HG02970 (cell line): Measurements from ENCODE around the gene SIRT4.
"Not testable (repeated sequence)": the region's sequence is repeated elsewhere in the genome, so short reads cannot be mapped to it uniquely, and the experiment has no call there.

Experiments used
- ATAC-seq: cut with Tn5 transposase; IDR thresholded peaks from one replicate; pipeline ENCODE4 v1.9.1; 2021; ENCODE audit warnings: mild to moderate bottlenecking, moderate library complexity, moderate number of reproducible peaks; ENCODE audit not compliant: unreplicated experiment, low FRiP score

SIRT4 gene

DNA sequence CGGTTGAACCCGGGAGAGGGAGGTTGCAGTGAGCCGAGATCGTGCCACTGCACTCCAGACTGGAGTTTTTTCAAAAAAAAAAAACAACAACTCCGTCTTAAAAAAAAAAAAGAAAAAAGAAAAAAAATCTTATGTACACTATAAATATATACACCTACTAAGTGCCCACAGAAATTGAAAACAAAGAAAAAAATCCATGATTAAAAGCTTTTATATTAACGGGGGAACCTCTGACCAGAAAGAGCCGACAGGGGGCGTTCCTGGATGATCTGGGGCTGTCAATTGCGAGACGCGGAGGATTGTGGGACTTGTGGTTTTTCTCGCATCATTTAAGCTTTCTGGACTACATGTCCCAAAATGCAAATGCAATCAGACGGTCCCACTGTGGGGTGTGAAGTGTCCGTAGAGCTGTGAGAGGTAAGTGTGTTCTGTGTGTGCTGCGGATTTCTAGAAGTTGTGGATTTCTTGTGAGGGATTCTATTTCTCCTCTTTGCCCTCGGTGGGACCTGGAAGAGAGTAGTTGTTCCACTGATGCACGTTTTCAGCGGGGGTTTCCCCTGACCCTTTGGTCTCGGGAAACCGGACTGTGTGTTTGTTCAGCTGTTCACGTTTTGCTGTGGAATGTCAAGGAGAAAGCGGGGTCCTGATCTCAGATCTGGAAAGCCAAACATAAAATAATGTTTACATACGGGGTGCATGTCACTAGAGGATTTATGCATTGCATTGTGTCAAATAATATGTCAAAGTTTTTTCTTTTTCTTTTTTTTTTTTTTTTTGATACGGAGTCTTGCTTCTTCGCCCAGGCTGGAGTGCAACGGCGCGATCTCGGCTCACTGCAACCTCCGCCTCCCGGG lies at the start of gene SIRT4:
TSS of gene SIRT4 (plus strand) at position 360 of the 854 bp plus-strand sequence. CDS start 1,241 bp downstream, outside the sequence.
- ATAC-seq: peak; percentile 91

- not testable (repeated sequence) for ATAC-seq
These were observed 48.8 kb upstream of the SIRT4 start for GRCh38 chr12:120253313-120253712.

- ATAC-seq: no peak
These were observed 47.3 kb upstream of the SIRT4 start for GRCh38 chr12:120254809-120255208.

GRCh38 chr12:120257041-120257821 lies 44.9 kb upstream of the SIRT4 start:
- no peak for ATAC-seq

DNA sequence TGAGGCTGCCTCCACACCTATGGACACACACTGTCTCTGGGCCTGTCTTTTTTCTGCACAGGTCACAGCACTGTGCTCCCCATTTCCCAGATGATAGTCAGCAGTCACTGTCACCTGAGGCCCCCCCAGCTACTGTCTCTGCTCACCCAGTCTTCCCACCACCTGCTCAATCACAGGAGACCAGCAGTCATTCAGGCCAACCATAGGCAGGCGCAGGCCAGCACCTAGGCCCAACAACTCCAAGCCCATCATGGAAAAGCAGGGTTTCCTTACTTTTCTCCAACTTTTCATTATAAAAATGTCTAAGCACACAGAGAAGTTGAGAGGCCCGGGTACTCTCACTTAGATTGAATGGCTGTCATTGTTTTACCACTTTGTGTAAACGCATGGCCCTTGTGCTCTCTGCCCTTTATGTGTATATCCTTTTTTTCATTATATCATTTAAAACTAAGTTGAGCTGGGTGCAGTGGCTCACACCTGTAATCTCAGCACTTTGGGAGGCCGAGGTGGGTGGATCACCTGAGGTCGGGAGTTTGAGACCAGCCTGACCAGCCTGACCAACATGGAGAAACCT lies 43.7 kb upstream of the SIRT4 start:
- no peak for ATAC-seq

- no peak for ATAC-seq
These were observed 42.5 kb upstream of the SIRT4 start for GRCh38 chr12:120259418-120260202.

DNA sequence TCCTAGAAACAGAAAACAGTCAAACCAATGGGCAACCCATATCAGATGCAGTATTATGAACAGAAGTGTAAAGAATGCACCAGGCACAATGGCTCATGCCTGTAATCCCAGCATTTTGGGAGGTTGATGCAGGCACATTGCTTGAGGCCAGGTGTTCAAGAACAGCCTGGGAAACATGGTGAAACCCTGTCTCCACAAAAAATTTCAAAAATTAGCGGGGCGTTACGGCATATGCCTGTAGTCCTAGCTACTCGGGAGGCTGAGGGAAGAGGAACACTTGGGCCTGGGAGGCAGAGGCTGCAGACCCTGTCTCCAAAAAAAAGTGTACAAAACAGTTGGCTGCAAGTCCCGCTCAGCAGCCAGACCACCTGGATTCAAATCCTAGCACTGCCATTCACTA lies 41.5 kb upstream of the SIRT4 start:
- no peak for ATAC-seq

DNA sequence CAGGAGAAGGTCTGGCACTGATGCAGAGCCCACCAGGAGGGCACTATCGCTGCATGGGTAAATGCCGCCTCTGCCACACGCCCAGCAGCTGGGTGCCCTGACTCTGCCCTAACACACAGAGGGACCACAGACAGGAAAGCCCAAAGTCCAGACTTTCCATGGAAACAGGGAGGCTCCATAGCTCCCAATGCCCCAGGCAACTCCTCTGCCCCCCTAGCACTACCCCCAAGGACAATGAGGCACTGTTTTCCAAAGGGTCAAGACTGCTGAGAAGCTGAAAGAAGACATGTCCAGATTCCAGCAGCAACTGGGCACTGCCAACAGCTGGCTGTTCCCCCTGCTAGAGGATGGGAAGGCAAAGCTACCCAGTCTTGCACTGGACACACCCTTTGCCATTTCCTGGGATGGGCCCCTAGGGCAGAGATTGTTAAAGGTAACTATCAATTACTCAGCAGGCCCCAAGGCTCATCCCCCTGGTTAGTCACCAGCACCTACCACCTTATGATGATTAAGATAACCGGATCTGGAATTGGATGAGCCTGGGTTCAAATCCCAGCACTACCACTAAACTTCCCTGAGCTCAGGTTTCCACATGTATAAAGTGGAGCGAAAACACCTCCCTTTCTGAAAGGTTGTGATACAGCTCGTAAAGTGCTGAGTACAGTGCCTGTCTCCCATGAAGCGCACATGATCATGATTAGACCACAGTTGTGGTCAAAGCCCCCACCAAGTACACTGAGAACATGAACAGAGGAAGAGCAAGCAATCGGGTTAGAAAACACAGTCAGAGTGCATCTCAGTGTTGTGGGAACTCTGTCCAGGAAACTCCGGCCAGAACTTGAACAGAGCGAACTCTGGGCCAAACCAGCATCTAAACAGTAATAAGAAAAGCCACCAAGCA lies 39.9 kb upstream of the SIRT4 start:
- ATAC-seq: no peak

- ATAC-seq: no peak
These were observed 39.0 kb upstream of the SIRT4 start for GRCh38 chr12:120262852-120263747.

- ATAC-seq: no peak
These were observed 38.4 kb upstream of the SIRT4 start for GRCh38 chr12:120263748-120264085.

DNA sequence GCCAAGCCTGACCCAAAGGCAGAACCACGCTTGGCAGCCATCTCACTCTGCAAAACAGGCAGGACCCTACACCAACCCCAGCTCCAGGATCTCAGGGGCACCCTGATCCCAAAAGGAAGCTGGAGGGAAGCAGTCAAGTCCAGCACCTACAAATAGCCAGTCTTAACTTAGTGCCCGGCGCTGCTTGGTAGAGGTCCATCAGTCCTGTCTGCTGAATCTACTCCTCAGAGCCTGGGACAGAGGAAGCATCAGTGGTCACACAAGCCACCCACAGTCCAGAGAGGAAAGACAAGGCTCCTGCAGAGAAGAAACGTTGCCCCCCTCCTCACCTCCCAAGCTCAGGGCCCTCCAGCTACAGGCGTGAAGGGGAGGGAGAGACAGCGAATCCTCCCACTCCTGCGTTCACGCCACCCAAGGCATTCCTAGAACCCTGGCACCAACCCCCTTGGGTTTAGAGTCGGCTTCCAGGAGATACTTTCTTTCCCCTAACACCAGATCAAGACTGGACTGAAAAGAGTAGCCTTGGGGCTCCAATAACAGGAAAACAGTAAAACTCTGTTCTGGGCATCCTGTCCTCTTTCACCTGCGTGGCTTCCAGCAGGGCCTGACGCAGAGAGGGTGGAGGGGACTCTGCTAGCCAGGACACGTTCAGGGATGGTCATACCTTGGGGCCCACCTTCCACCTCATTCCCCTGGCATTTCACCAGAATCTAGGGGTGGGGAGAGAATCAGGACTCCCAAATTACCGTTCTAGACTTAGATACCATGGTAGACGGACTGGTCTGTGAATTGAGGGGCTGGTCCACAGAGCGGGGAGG lies 37.8 kb upstream of the SIRT4 start:
- no peak for ATAC-seq

GRCh38 chr12:120264904-120265472 lies 37.1 kb upstream of the SIRT4 start:
- no peak for ATAC-seq

- ATAC-seq: peak; percentile 77
These were observed 36.5 kb upstream of the SIRT4 start, which contains the start of gene PXN for GRCh38 chr12:120265473-120266179. Gene PXN, minus strand, starts transcription at chr12:120265730. Its CDS starts 101 bp downstream, at chr12:120265629.

GRCh38 chr12:120266180-120266870 lies 35.8 kb upstream of the SIRT4 start:
- no peak for ATAC-seq

DNA sequence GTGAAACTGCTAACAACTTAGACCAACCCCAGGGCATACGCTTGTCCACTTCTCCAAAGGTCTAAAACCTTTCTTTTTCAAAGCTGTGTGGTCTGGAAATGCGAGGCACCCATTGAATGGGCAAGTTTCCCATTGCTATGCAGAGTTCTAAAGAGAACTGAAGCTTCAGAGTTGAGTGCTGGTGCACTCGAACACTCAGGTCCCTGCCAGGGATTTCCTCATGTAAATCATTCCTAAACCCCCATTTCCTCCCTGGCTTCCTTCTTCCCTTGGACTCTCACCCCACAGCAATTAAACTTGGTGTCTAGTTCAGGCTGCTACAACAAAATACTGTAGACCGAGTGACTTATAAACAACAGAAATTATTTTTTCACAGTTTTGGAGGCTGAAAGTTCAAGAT lies 34.4 kb upstream of the SIRT4 start:
- ATAC-seq: no peak

- ATAC-seq: no peak
These were observed 25.4 kb upstream of the SIRT4 start for GRCh38 chr12:120276734-120277133.
